ENCODE measurements around the gene FAM111A. TPM values are rescaled to one million over a fixed set of nuclear protein-coding genes. Genes with fewer than 3 reads are reported as not detected.

FAM111A gene
- total and polyA plus RNA-seq, 2 donors (not counting 3 experiments of a cell fraction or from before 2014, with no cell fraction given), result 20.1 to 57.4 TPM

- H3K79me2 ChIP-seq (ENCODE audit: control insufficient read depth, insufficient read depth, low read length), result no peaks in the 10 kb centered on the region
- no peaks in the 10 kb centered on the region for H4K20me1 ChIP-seq (replicated peaks; ENCODE audit: control insufficient read depth, extremely low read depth, insufficient read depth, low read length)
- intact Hi-C loops (cut with micrococcal nuclease) (no loop called here), dilution Hi-C loops (cut with MboI; ENCODE audit: extremely low pct_ligation_motif_present, low sequenced_read_pairs) (no loop called here)
- no peak overlapping the region for H3K27ac ChIP-seq (ENCODE audit: insufficient read depth, low read depth, low read length)
- BruUV-seq (replicated peaks), result no TSS peak
- ChIA-PET CTCF (interaction anchor here (1.2 to 3.8 kb wide), 3 partner anchors 14 to 21 kb away, joined by 4 to 16 read pairs (median 5); partner anchors contain the start of gene DTX4), POLR2A (no interaction called here)
- no peaks in the 10 kb centered on the region for H3K9me1 ChIP-seq (replicated peaks; ENCODE audit: control insufficient read depth, extremely low read depth, insufficient read depth, low read length)
- no peak overlapping the region for H2AFZ ChIP-seq (ENCODE audit: low read depth, low read length)
- no peak for DNase-seq (ENCODE audit: low read depth, low spot score)
- peaks cover 2% of the 10 kb centered on the region for H3K4me1 ChIP-seq (ENCODE audit: control insufficient read depth, extremely low read depth, insufficient read depth, low read length)
- no peak overlapping the region for H3K4me3 ChIP-seq (replicated peaks in 1 of 3; ENCODE audit: insufficient read depth in 1 of 3, low read depth in 1 of 3, low read length in 3 of 3)
- no peak for FAIRE-seq
- no peak for TF ChIP-seq POLR2A (IDR thresholded peaks at IDR 0.05; ENCODE audit: low read depth, low read length)
- TF ChIP-seq MYC (IDR thresholded peaks at IDR 0.05; ENCODE audit: low read depth, low read length), result no peak
- no peak for TF ChIP-seq GATA2 (IDR thresholded peaks at IDR 0.05; ENCODE audit: insufficient read depth, insufficient read length, low read depth, low read length)
- TF ChIP-seq JUN (IDR thresholded peaks at IDR 0.05; ENCODE audit: borderline replicate concordance, insufficient read depth, insufficient read length, low read depth), result no peak
- no peak for TF ChIP-seq POLR2AphosphoS5 (IDR thresholded peaks at IDR 0.05; ENCODE audit: insufficient read depth, low read depth, low read length)
- TF ChIP-seq FOS (IDR thresholded peaks at IDR 0.05; ENCODE audit: borderline replicate concordance, insufficient read depth, low read length), result no peak
- TF ChIP-seq CTCF (IDR thresholded peaks at IDR 0.05; ENCODE audit: extremely low read depth in 1 of 2, insufficient read depth in 1 of 2, low read depth in 1 of 2, low read length in 2 of 2), result no peak
- TF ChIP-seq EZH2 (IDR thresholded peaks at IDR 0.05; ENCODE audit: borderline replicate concordance, low read depth, low read length, severe bottlenecking), result no peak
- no peak for TF ChIP-seq MAX (IDR thresholded peaks at IDR 0.05; ENCODE audit: insufficient read depth, insufficient read length)
- no peak overlapping the region for H3K9ac ChIP-seq (replicated peaks; ENCODE audit: extremely low read depth, insufficient read depth, low read length)
- H3K27me3 ChIP-seq (ENCODE audit: control insufficient read depth in 2 of 2, insufficient read depth in 2 of 2, low read length in 2 of 2), result peaks cover 7 to 8% of the 10 kb centered on the region in 2 experiments
- no peak overlapping the region for H3K4me2 ChIP-seq (ENCODE audit: insufficient read depth, low read length)
- H3K36me3 ChIP-seq (ENCODE audit: control insufficient read depth in 2 of 2, extremely low read depth in 1 of 2, insufficient read depth in 2 of 2, low read length in 2 of 2), result no peaks in the 10 kb centered on the region
- H3K9me3 ChIP-seq (replicated peaks; ENCODE audit: control insufficient read depth, insufficient read depth, low read length), result no peaks in the 10 kb centered on the region
Measured at GRCh38 chr11:59191890-59192289, 49.2 kb downstream of the FAM111A start.

Data from endothelial cell of umbilical vein (primary cell).